Measurements from ENCODE around the gene NFIX. TPM values are rescaled to one million over a fixed set of nuclear protein-coding genes. Genes with fewer than 3 reads are reported as not detected.

The NFIX gene
- total RNA-seq, 2 donors from 2014 or later: 117 to 133 TPM

- ATAC-seq (no peak), DNase-seq (no peak)
These were observed 11.1 kb upstream of the NFIX start for GRCh38 chr19:12984143-12984627.

DNA sequence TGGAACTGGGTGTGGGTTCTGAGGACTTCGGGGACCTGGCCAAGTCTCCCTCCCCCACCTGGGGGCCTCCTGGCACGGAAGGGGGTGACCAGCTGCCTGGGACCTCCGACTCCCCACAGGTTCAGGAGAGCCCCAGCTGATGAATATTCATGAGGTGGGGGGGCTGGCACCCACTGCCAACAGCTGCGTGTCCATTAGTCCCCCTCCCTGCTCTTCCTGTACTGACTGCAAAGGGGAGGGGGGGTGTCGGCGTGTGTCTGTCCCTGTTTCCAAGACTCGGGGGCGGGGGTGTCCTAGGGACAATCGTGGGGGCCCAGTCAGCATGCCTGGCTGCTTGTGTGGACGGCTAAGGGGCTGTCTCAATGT, 10.6 kb upstream of the NFIX start:
- DNase-seq (no peak), ATAC-seq (peak in 1 of 2 donors; percentile 2)
- intact Hi-C loops (cut with DNase I): loop anchor here (5.0 kb wide), 2 partner anchors 78 to 93 kb away; no protein-coding TSS in a partner anchor

More at GRCh38 chr19:12984143-12984627, 11.1 kb upstream of the NFIX start:
- intact Hi-C loops (cut with DNase I): no loop called here

- peak; percentile 66 to 78 for ATAC-seq
- peak; percentile 68 for DNase-seq
- intact Hi-C loops (cut with DNase I): loop anchor here (5.0 kb wide), 2 partner anchors 77 to 92 kb away; no protein-coding TSS in a partner anchor
These were observed 10.1 kb upstream of the NFIX start for GRCh38 chr19:12985049-12985776.

DNA sequence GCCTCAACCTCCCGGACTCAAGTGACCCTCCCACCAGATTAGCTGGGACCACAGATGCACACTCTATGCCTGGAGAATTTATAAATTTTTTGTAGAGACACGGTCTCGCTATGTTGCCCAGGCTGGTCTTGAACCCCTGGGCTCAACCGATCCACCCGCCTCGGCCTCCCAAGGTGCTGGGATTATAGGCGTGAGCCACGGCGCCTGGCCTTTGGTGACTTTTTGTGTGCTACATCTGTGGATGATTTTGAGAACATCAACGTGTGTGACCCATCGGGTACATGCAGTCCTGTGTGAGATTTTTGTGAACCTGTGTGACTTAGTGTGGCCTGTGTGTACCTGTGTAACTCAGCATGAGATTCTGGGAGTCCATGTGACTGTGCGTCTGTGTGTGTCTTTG, 8.5 kb upstream of the NFIX start:
- ATAC-seq (no peak), DNase-seq (no peak)
- intact Hi-C loops (cut with DNase I): loop anchor here (5.0 kb wide), 2 partner anchors 76 to 91 kb away; no protein-coding TSS in a partner anchor

DNA sequence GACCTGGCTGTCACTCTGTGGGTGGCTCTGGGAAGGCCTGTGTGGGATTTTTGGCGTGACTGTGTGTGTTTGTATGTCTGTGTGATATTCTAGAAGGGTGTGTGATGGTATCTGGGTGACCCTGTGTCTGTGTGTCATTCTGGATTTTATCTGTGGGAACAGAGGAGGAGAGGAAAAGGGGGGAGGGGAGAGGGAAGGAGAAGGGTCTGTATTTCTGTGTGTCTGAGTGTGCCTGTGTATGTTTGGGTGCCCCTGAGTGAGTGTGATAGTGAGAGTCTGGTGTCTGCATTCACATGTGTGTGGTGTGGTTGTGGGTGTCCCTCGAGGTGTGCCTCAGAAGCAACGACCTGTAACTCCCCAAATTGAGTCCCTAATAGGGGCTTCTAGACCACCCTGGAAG, 8.1 kb upstream of the NFIX start:
- DNase-seq (no peak), ATAC-seq (no peak)

GRCh38 chr19:12987781-12988180, 7.5 kb upstream of the NFIX start:
- DNase-seq: no peak
- intact Hi-C loops (cut with DNase I): loop anchor here (5.0 kb wide), 2 partner anchors 75 to 90 kb away; no protein-coding TSS in a partner anchor
- ATAC-seq: no peak

More for the DNA sequence above, 8.1 kb upstream of the NFIX start:
- intact Hi-C loops (cut with DNase I): loop anchor here (5.0 kb wide), 2 partner anchors 75 to 90 kb away; no protein-coding TSS in a partner anchor

GRCh38 chr19:12990431-12990830, 4.8 kb upstream of the NFIX start:
- no peak for DNase-seq
- no peak for ATAC-seq
- intact Hi-C loops (cut with DNase I): no loop called here

GRCh38 chr19:12990853-12991252, 4.4 kb upstream of the NFIX start:
- intact Hi-C loops (cut with DNase I): no loop called here
- ATAC-seq: no peak

DNA sequence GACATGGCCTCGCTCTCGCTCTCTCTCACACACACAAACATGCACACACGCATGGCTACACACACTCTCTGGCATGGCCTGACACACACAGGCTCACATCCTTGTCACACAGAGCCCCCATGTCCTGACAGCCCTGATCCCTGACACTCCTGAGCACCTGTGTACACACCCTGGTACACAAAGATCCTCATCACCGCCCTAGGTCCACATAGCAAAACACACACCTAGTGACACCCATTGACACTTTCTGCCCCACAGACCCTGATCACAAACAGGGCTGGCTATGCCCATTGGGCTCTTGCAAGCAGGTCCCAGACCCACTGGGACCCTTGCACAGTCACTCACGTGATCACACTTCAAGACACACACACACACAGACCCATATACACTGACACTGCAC, 4.0 kb upstream of the NFIX start:
- DNase-seq: no peak
- ATAC-seq: no peak
- intact Hi-C loops (cut with DNase I): no loop called here

More at GRCh38 chr19:12990853-12991252, 4.4 kb upstream of the NFIX start:
- DNase-seq: no peak

DNA sequence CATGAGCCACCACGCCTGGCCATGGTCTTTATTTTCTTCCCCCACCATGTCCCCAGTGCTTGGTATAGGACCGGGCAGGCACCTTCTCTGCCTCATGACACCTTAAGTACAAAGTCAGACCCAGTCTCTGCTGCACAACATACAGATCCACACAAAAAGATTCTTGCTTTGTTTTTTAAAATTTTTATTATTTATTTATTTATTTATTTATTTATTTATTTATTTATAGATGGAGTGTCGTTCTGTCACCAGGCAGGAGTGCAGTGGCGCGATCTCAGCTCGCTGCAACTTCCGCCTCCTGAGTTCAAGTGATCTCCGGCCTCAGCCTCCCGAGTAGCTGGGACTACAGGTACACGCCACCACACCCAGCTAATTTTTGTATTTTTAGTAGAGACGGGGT, 2.5 kb upstream of the NFIX start:
- DNase-seq: no peak
- intact Hi-C loops (cut with DNase I): no loop called here
- ATAC-seq: no peak

GRCh38 chr19:12993562-12993961, 1.7 kb upstream of the NFIX start:
- intact Hi-C loops (cut with DNase I): no loop called here
- no peak for ATAC-seq
- DNase-seq: no peak

DNA sequence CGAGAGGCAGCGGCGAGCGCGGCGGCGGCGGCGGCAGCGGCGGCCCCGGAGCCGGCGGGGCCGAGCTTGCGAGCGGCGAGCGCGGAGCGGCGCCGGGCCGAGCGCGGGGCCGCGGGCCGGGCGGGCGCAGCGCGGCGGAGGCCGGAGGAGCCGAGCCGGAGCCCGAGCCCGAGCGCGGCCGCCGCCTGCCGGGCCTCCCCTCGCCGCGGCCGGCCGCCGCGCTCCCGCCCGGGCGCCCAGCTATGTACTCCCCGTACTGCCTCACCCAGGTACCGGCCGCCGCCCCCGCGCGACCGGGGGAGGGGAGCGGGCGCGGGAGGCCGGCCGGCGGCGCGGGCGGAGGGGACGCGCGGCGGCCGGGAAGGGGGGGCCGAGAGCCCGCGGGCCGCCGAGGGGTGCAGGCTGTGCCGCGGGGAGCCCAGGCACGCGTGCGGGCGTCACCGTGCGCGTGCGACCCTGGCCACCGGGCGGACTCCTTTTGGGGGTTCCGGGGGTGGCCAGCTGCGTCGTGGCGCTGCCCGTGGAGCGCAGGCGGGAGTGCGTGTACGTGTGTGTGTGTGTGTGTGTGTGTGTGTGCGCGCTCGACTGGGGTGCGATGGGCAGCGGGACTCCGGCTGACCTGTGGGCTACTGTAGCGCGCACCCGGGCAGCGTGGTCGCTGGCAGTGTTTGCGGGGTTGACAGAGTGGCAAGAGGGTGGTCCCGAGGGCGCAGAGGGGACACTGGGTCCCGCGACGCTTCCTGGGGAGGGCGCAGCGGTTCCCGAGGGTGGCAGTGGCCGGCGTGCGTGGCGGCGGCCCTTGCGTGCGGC, 526 bp downstream of the NFIX start:
- DNase-seq (no peak), ATAC-seq (peak; percentile 25 to 38)
- intact Hi-C loops (cut with DNase I): loop anchor here in 1 of 2 donors (5.0 kb wide), 1 partner anchor 62 kb away; no protein-coding TSS in a partner anchor

DNA sequence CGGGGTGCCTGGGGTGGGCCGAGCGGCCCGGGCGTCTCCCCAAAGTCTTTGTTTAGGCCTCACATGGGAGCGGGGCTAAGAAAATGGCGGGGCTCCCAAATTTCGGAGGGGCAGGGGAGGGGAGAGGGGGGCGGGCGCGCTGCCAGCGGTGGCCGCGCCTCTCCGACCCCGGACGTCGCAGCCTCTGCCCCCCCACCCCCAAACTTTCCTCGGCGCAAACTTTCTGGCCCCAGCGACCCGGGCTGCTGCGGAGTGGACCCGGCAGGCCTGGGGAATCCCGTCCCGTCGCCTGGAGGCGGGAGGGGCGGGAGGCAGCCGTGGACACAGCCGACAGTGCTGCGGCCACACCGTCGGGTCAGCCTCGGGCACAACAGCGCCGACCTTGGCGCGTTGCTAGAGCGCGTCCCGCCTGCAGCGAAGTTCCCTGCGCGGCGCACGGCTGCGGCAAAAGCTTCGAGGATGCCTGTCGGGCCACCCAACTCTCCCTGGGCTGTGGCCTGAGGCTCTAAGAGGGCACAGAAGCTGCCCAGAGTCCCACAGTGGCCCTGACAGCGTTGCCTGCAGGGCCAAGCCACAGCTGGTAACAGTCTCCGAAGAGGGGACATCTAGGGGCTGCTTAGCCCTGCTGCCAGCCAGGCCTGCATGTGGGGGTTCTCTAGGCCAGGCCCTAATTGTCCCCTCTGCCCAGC, 1.3 kb downstream of the NFIX start:
- ATAC-seq (peak; percentile 56 to 65), DNase-seq (peak; percentile 59)
- intact Hi-C loops (cut with DNase I): loop anchor here in 1 of 2 donors (5.0 kb wide), 1 partner anchor 61 kb away; no protein-coding TSS in a partner anchor

- intact Hi-C loops (cut with DNase I): loop anchor here in 1 of 2 donors (5.0 kb wide), 1 partner anchor 60 kb away; no protein-coding TSS in a partner anchor
- DNase-seq (no peak), ATAC-seq (no peak)
These were observed 2.1 kb downstream of the NFIX start for GRCh38 chr19:12997179-12997966.

GRCh38 chr19:12997967-12998940, 3.0 kb downstream of the NFIX start:
- no peak for DNase-seq
- no peak for ATAC-seq
- intact Hi-C loops (cut with DNase I): loop anchor here in 1 of 2 donors (5.0 kb wide), 1 partner anchor 59 kb away; no protein-coding TSS in a partner anchor

- ATAC-seq (no peak), DNase-seq (no peak)
- intact Hi-C loops (cut with DNase I): no loop called here
These were observed 5.9 kb downstream of the NFIX start for GRCh38 chr19:13001166-13001501.

- DNase-seq: peak; percentile 54
- intact Hi-C loops (cut with DNase I): no loop called here
These were observed 6.4 kb downstream of the NFIX start for GRCh38 chr19:13001502-13002165.

More at GRCh38 chr19:13001502-13002165, 6.4 kb downstream of the NFIX start:
- peak; percentile 48 to 71 for ATAC-seq
